HepG2 (cell line): ENCODE results near the gene PPP2R5B. TPM values are rescaled to one million over a fixed set of nuclear protein-coding genes. Genes with fewer than 3 reads are reported as not detected.

Experiments used
- ATAC-seq: fragments of 200-7000 bp; cut with Tn5 transposase; 3 replicates; pipeline ENCODE4 v1.9.1; 2020; ENCODE audit warnings: mild to moderate bottlenecking, moderate library complexity
- BruUV-seq: library from RNA; stranded (reverse); fragments of 400-500 nt; replicated peaks from 2 replicates; lab custom pipeline; 2021; lab: Mats Ljungman, UMichigan
- CTCF ChIA-PET: fragments of 300-600 bp; formaldehyde crosslinking; extraction: SDS; loops from one replicate; lab custom pipeline; 2021; ENCODE audit warnings: low total read pairs, inconsistent platforms, low intra/inter-chr PET ratio; lab: Yijun Ruan, JAX
- POLR2A ChIA-PET: fragments of 350-600 bp; sonication (Branson Sonifier 250); formaldehyde crosslinking; loops from one replicate; lab custom pipeline; 2020; ENCODE audit warnings: antibody characterized with exemption, inconsistent platforms; lab: Yijun Ruan, JAX
- DNase-seq: peaks from one replicate; pipeline ENCODE4 v3.0.0-alpha.2; 2015; ENCODE audit warnings: low spot score
- FAIRE-seq: peaks from 3 replicates; lab custom pipeline; 2011; peaks lifted over from hg19 to GRCh38; lab: Jason Lieb, UNC
- H2AFZ ChIP-seq: one replicate; pipeline ENCODE4 v1.6.1; 2011; ENCODE audit warnings: low read length, inconsistent platforms
- H3K27ac ChIP-seq: fragments of 300-600 bp; 3 replicates; pipeline ENCODE4 v1.8.0; 2011; ENCODE audit warnings: mixed run types, mild to moderate bottlenecking, mixed read lengths, low read length, inconsistent platforms; ENCODE audit not compliant: insufficient read depth; ENCODE audit errors: extremely low read length
- H3K27me3 ChIP-seq, 2 experiments: fragments of 200-600 bp in 1 of 2; 2 replicates in 1 of 2; 3 replicates in 1 of 2; pipeline versions ENCODE4 v1.6.0 to v1.8.0; 2011; ENCODE audit warnings: low read length in 2 of 2, mild to moderate bottlenecking in 2 of 2, moderate library complexity in 2 of 2, inconsistent platforms in 1 of 2; ENCODE audit not compliant: insufficient read depth in 2 of 2, control insufficient read depth in 1 of 2
- H3K36me3 ChIP-seq, 2 experiments: fragments of 200-600 bp in 1 of 2; replicated peaks in 1 of 2; 2 replicates in 1 of 2; 3 replicates in 1 of 2; pipeline versions ENCODE4 v1.5.1 to v1.8.0; 2011; ENCODE audit warnings: low read length in 2 of 2, inconsistent platforms in 1 of 2; ENCODE audit not compliant: insufficient read depth in 2 of 2, control insufficient read depth in 1 of 2
- H3K4me1 ChIP-seq: 2 replicates; pipeline ENCODE4 v1.5.1; 2012; ENCODE audit warnings: low read length, inconsistent platforms; ENCODE audit not compliant: insufficient read depth
- H3K4me2 ChIP-seq: 2 replicates; pipeline ENCODE4 v1.6.0; 2011; ENCODE audit warnings: low read depth, low read length, inconsistent platforms
- H3K4me3 ChIP-seq, 3 experiments: fragments of 200-600 bp in 1 of 3; sonication (generic), shearing (Covaris generic) in 1 of 3; replicated peaks in 1 of 3; 2 replicates each; pipeline ENCODE4 v1.5.1; 2011 to 2016; ENCODE audit warnings: low read length in 3 of 3, inconsistent platforms in 2 of 3, low read depth in 2 of 3, mild to moderate bottlenecking in 2 of 3, control low read depth in 1 of 3, mixed read lengths in 1 of 3; ENCODE audit not compliant: insufficient read depth in 1 of 3
- H3K79me2 ChIP-seq: one replicate; pipeline ENCODE4 v1.6.1; 2011; ENCODE audit warnings: low read length, inconsistent platforms; ENCODE audit not compliant: insufficient read depth
- H3K9ac ChIP-seq: 2 replicates; pipeline ENCODE4 v1.6.0; 2011; ENCODE audit warnings: mild to moderate bottlenecking, low read depth, low read length, inconsistent platforms; ENCODE audit not compliant: insufficient read depth
- H3K9me3 ChIP-seq: 2 replicates; pipeline ENCODE4 v1.5.1; 2012; ENCODE audit warnings: mild to moderate bottlenecking, low read length
- H4K20me1 ChIP-seq: 2 replicates; pipeline ENCODE4 v1.6.0; 2011; ENCODE audit warnings: inconsistent platforms, mild to moderate bottlenecking, low read length, moderate library complexity; ENCODE audit not compliant: insufficient read depth
- CREB3 ChIP-seq: sonication (generic); formaldehyde crosslinking; IDR thresholded peaks from 2 replicates; pipeline ENCODE4 v1.5.0; 2020; ENCODE audit warnings: missing genetic modification reagents
- GTF2F1 ChIP-seq: fragments of 150-350 bp; IDR thresholded peaks from 2 replicates; pipeline ENCODE4 v1.6.1; 2014; ENCODE audit warnings: low read length
- KDM5A ChIP-seq: fragments of 200-600 bp; sonication (generic); IDR thresholded peaks from 2 replicates; pipeline ENCODE4 v1.7.0; 2018; ENCODE audit warnings: antibody characterized with exemption, mild to moderate bottlenecking, low read length, borderline replicate concordance
- NFYC ChIP-seq: IDR thresholded peaks from 2 replicates; pipeline ENCODE4 v1.6.1; 2016; ENCODE audit warnings: missing genetic modification reagents, missing compliant biosample characterization
- PTBP1 ChIP-seq: fragments of 200-400 bp; formaldehyde crosslinking; IDR thresholded peaks from 2 replicates; pipeline ENCODE4 v1.6.1; 2018; ENCODE audit warnings: low read length, low read depth; ENCODE audit not compliant: poor library complexity, severe bottlenecking
- SMARCE1 ChIP-seq: fragments of 450-650 bp; IDR thresholded peaks from 2 replicates; pipeline ENCODE4 v1.6.1; 2017; ENCODE audit warnings: borderline replicate concordance
- ZMAT3 ChIP-seq: sonication (generic); formaldehyde crosslinking; conservative IDR thresholded peaks from 2 replicates; pipeline ENCODE4 v1.7.0; 2021; ENCODE audit warnings: missing genetic modification reagents
- ZNF362 ChIP-seq: sonication (generic); formaldehyde crosslinking; IDR thresholded peaks from 2 replicates; pipeline ENCODE4 v1.4.0; 2020; ENCODE audit warnings: missing genetic modification reagents, mild to moderate bottlenecking, borderline replicate concordance
- ZNF432 ChIP-seq: sonication (generic); formaldehyde crosslinking; IDR thresholded peaks from 2 replicates; pipeline ENCODE4 v1.5.0; 2020; ENCODE audit warnings: missing genetic modification reagents, mild to moderate bottlenecking, borderline replicate concordance
- WGBS: methylation state at CpG from one replicate; pipeline ENCODE4 v1.1.6; 2017; ENCODE audit warnings: low lambda C conversion rate; 5-methylcytosine and 5-hydroxymethylcytosine counted together
- in situ Hi-C: cut with HindIII; loops from 2 replicates; pipeline ENCODE4 v1.10.0; 2017; ENCODE audit warnings: low pct_unique_long_range_greater_than_20kb; ENCODE audit not compliant: extremely low pct_ligation_motif_present
- intact Hi-C: fragments of 100-400 bp; cut with micrococcal nuclease; formaldehyde crosslinking; loops from one replicate; pipeline ENCODE4 v1.10.0; 2022; ENCODE audit not compliant: unreplicated experiment
- polyA plus RNA-seq, 8 experiments: library from polyadenylated mRNA; depleted of rRNA in 3 of 8; stranded (reverse) in 7 of 8; unstranded in 1 of 8; fragments of >200 nt; fragmentation: Illumina TruSeq in 4 of 8; extraction: Trizol in 4 of 8; gene quantifications; 2 replicates each; pipeline versions ENCODE4 v1.2.1 to v1.2.3, GENCODE V29; 2011 to 2016; ENCODE audit warnings: low read depth in 4 of 8, missing spikeins in 1 of 8, mixed read lengths in 1 of 8; ENCODE audit not compliant: insufficient read depth in 1 of 8
- total RNA-seq, 5 experiments: library from RNA; depleted of rRNA; stranded (reverse); fragments of >200 nt; fragmentation: Illumina TruSeq; extraction: Trizol; gene quantifications; 2 replicates each; pipeline ENCODE4 v1.2.3, GENCODE V29; 2016; ENCODE audit warnings: low read depth in 1 of 5

Gene PPP2R5B
- total and polyA plus RNA-seq, 2 of the 13 experiments (the other 11 are each of a cell fraction or from before 2014, with no cell fraction given), result 2.3 to 8.3 TPM

GRCh38 chr11:64880240-64881001, 44.1 kb upstream of the PPP2R5B start:
- POLR2A ChIA-PET, result interaction anchor here (0.6 to 10.4 kb wide), 4 partner anchors 7 to 694 kb away, joined by 3 to 132 read pairs (median 16); partner anchors contain the start of gene STIP1
- H3K9me3 ChIP-seq, result no peaks in the 10 kb centered on the region
- in situ Hi-C loops, result no loop called here
- no peak overlapping the region for H3K4me2 ChIP-seq
- TF ChIP-seq PTBP1 (no peak), SMARCE1 (no peak), CREB3 (no peak), KDM5A (no peak), ZNF432 (CRISPR knock-in tag) (no peak), NFYC (CRISPR knock-in tag) (no peak), ZNF362 (CRISPR knock-in tag) (no peak), ZMAT3 (CRISPR knock-in tag) (no peak), GTF2F1 (no peak)
- WGBS, result 60% methylated on average over 8 of the region's 14 CpGs
- H3K36me3 ChIP-seq, result no peaks in the 10 kb centered on the region
- ATAC-seq, result no peak
- no peak overlapping the region for H3K9ac ChIP-seq
- H3K79me2 ChIP-seq, result peaks cover 27% of the 10 kb centered on the region
- no peaks in the 10 kb centered on the region for H4K20me1 ChIP-seq
- DNase-seq, result no peak
- no peak for FAIRE-seq
- intact Hi-C loops, result no loop called here
- no peaks in the 10 kb centered on the region; a peak in 1 of 5 replicates for H3K27me3 ChIP-seq
- BruUV-seq, result no TSS peak
- no peak overlapping the region for H3K27ac ChIP-seq
- H2AFZ ChIP-seq, result no peak overlapping the region
- H3K4me3 ChIP-seq, result no peak overlapping the region
- CTCF ChIA-PET, result no interaction called here
- H3K4me1 ChIP-seq, result peaks cover 62% of the 10 kb centered on the region
